Sigmoid colon (tissue), 7 donors: ENCODE results near the gene MYL11. TPM values are rescaled to one million over a fixed set of nuclear protein-coding genes. Genes with fewer than 3 reads are reported as not detected.

ENCODE experiments used
- DNase-seq: peaks from one replicate; pipeline ENCODE4 v3.0.0-alpha.2; 2019
- H3K27ac ChIP-seq, 4 donors: fragments of 200-600 bp; sonication (generic); one replicate each; pipeline ENCODE4 v1.5.1; 2016 to 2019; ENCODE audit warnings: mild to moderate bottlenecking in 1 of 4
- H3K27me3 ChIP-seq, 3 donors: fragments of 200-600 bp; sonication (generic); one replicate each; pipeline ENCODE4 v1.5.1; 2019; ENCODE audit warnings: mild to moderate bottlenecking in 1 of 3
- H3K36me3 ChIP-seq, 4 donors: fragments of 200-600 bp; sonication (generic); one replicate each; pipeline ENCODE4 v1.5.1; 2016 to 2019
- H3K4me1 ChIP-seq, 4 donors: fragments of 200-600 bp; sonication (generic); one replicate each; pipeline ENCODE4 v1.5.1; 2017 to 2019
- H3K4me3 ChIP-seq, 4 donors: fragments of 200-600 bp; sonication (generic); one replicate each; pipeline ENCODE4 v1.5.1; 2017 to 2019; ENCODE audit warnings: mild to moderate bottlenecking in 2 of 4, moderate library complexity in 1 of 4
- H3K9me3 ChIP-seq, 4 donors: fragments of 200-600 bp in 3 of 4; sonication (generic) in 3 of 4; one replicate each; pipeline versions ENCODE4 v1.5.1 to v1.6.1; 2013 to 2019
- CTCF ChIP-seq, 4 experiments: fragments of 450-650 bp in 3 of 4; fragments of 200-600 bp in 1 of 4; IDR thresholded peaks; one replicate each; pipeline ENCODE4 v1.5.1; 2016 to 2019; ENCODE audit warnings: antibody characterized with exemption in 4 of 4, mild to moderate bottlenecking in 3 of 4, moderate library complexity in 2 of 4
- EP300 ChIP-seq, 4 donors: sonication (generic); formaldehyde crosslinking; IDR thresholded peaks; one replicate each; pipeline ENCODE4 v1.6.1; 2017; ENCODE audit warnings: antibody characterized with exemption in 4 of 4
- POLR2A ChIP-seq, 2 donors: fragments of 450-650 bp; IDR thresholded peaks; one replicate each; pipeline ENCODE4 v1.6.1; 2016; ENCODE audit warnings: antibody characterized with exemption in 2 of 2, mild to moderate bottlenecking in 2 of 2, moderate library complexity in 2 of 2
- POLR2AphosphoS5 ChIP-seq, 4 donors: sonication (generic); formaldehyde crosslinking; IDR thresholded peaks; one replicate each; pipeline ENCODE4 v1.6.1; 2017; ENCODE audit warnings: antibody characterized with exemption in 4 of 4
- WGBS, 2 donors: extraction: QIAGEN DNeasy Blood & Tissue Kit; methylation state at CpG; one replicate each; pipeline ENCODE4 v1.1.7; 2013; 5-methylcytosine and 5-hydroxymethylcytosine counted together
- intact Hi-C: fragments of 100-400 bp; cut with DNase I; formaldehyde crosslinking; loops from one replicate; pipeline ENCODE4 v1.15.1; 2023
- polyA plus RNA-seq, 3 donors: library from polyadenylated mRNA; stranded (reverse); fragments of 200-250 nt; gene quantifications; one replicate each; pipeline ENCODE4 v1.2.3, GENCODE V29; 2013
- total RNA-seq, 4 donors: library from RNA; depleted of rRNA; stranded (reverse); fragments of >200 nt; gene quantifications; one replicate each; pipeline ENCODE4 v1.1.0, GENCODE V29; 2016
- donor health status: healthy with polysubstance abuse.
- donor health status: Bipolar disorder and iron deficiency.
- donor health status: healthy.

Gene MYL11
- total and polyA plus RNA-seq, 7 donors: not detected

GRCh38 chr16:30359871-30360170 lies 14.8 kb upstream of the MYL11 start:
- Histone ChIP-seq H3K4me1 (peaks cover 0 to 20% (median 14%) of the 10 kb centered on the region in 4 donors), H3K4me3 (no peak overlapping the region), H3K36me3 (peaks cover 0 to 69% (median 31%) of the 10 kb centered on the region in 4 donors), H3K27ac (no peak overlapping the region), H3K9me3 (no peaks in the 10 kb centered on the region), H3K27me3 (no peaks in the 10 kb centered on the region)
- intact Hi-C loops: no loop called here
- DNase-seq: peak; percentile 48
- TF ChIP-seq EP300 (IDR thresholded peaks at IDR 0.05): no peak
- TF ChIP-seq CTCF (IDR thresholded peaks at IDR 0.05): no peak
- no peak for TF ChIP-seq POLR2AphosphoS5 (IDR thresholded peaks at IDR 0.05)
- no peak for TF ChIP-seq POLR2A (IDR thresholded peaks at IDR 0.05)
- WGBS, 2 donors: 78 to 82% methylated on average over 6 of the region's 6 CpGs

- H3K9me3 ChIP-seq: no peaks in the 10 kb centered on the region
- H3K4me3 ChIP-seq: no peak overlapping the region
- H3K27me3 ChIP-seq: no peaks in the 10 kb centered on the region
- H3K4me1 ChIP-seq: peaks cover 0 to 18% (median 13%) of the 10 kb centered on the region in 4 donors
- DNase-seq: no peak
- H3K36me3 ChIP-seq: peaks cover 0 to 83% (median 35%) of the 10 kb centered on the region in 4 donors
- intact Hi-C loops: no loop called here
- 95 to 96% methylated on average over 7 of the region's 7 CpGs for WGBS, 2 donors
- no peak overlapping the region for H3K27ac ChIP-seq
- TF ChIP-seq POLR2AphosphoS5 (IDR thresholded peaks at IDR 0.05) (no peak), CTCF (IDR thresholded peaks at IDR 0.05) (no peak), EP300 (IDR thresholded peaks at IDR 0.05) (no peak), POLR2A (IDR thresholded peaks at IDR 0.05) (no peak)
Observed at GRCh38 chr16:30361180-30361579, 13.4 kb upstream of the MYL11 start.

- intact Hi-C loops: no loop called here
- WGBS, 2 donors: 88 to 92% methylated on average over 10 of the region's 10 CpGs
- DNase-seq: no peak
- no peak for TF ChIP-seq EP300 (IDR thresholded peaks at IDR 0.05)
- TF ChIP-seq POLR2AphosphoS5 (IDR thresholded peaks at IDR 0.05): no peak
- TF ChIP-seq CTCF (IDR thresholded peaks at IDR 0.05): no peak
- Histone ChIP-seq H3K27ac (no peak overlapping the region), H3K9me3 (no peaks in the 10 kb centered on the region), H3K36me3 (peaks cover 0 to 58% (median 11%) of the 10 kb centered on the region in 4 donors), H3K27me3 (no peaks in the 10 kb centered on the region), H3K4me1 (peaks cover 0 to 43% (median 37%) of the 10 kb centered on the region in 4 donors), H3K4me3 (no peak overlapping the region)
Observed at GRCh38 chr16:30365200-30365599, 9.4 kb upstream of the MYL11 start.

GRCh38 chr16:30366511-30366910 lies 8.1 kb upstream of the MYL11 start:
- DNase-seq: no peak

More at GRCh38 chr16:30366511-30366910, 8.1 kb upstream of the MYL11 start:
- 85 to 89% methylated on average over 4 of the region's 4 CpGs for WGBS, 2 donors
- Histone ChIP-seq H3K36me3 (peaks cover 0 to 49% (median 10%) of the 10 kb centered on the region in 4 donors), H3K27me3 (no peaks in the 10 kb centered on the region), H3K27ac (peak overlapping the region in 1 of 4 donors; percentile 1), H3K4me3 (no peak overlapping the region), H3K4me1 (peaks cover 0 to 48% (median 42%) of the 10 kb centered on the region in 4 donors), H3K9me3 (no peaks in the 10 kb centered on the region)
- intact Hi-C loops: no loop called here
- TF ChIP-seq EP300 (IDR thresholded peaks at IDR 0.05) (no peak), CTCF (IDR thresholded peaks at IDR 0.05) (no peak), POLR2A (IDR thresholded peaks at IDR 0.05) (no peak), POLR2AphosphoS5 (IDR thresholded peaks at IDR 0.05) (no peak)
